Measurements from ENCODE around the gene RUFY3.

- TF ChIP-seq CTCF (IDR thresholded peaks at IDR 0.05; ENCODE audit: insufficient read depth, low read length) (no peak), GABPA (IDR thresholded peaks at IDR 0.05; ENCODE audit: low read depth) (no peak)
These were observed 18.0 kb upstream of the RUFY3 start for GRCh38 chr4:70703619-70704214.
